AG04450 (cell line): ENCODE data around the gene PAFAH1B1. TPM values are rescaled to one million over a fixed set of nuclear protein-coding genes. Genes with fewer than 3 reads are reported as not detected.
"Not testable (repeated sequence)": the region's sequence is repeated elsewhere in the genome, so short reads cannot be mapped to it uniquely, and the experiment has no call there.

Experiments
- CTCF ChIA-PET: fragments of 300-600, 350-600 bp; formaldehyde crosslinking; extraction: SDS; loops from one replicate; lab custom pipeline; 2022; ENCODE audit warnings: antibody characterized with exemption, inconsistent platforms; lab: Charles Lee
- POLR2A ChIA-PET: fragments of 350-600 bp; formaldehyde crosslinking; extraction: SDS; loops from one replicate; lab custom pipeline; 2021; ENCODE audit warnings: antibody characterized with exemption, inconsistent platforms; lab: Yijun Ruan, JAX
- DNase-seq: peaks from one replicate; pipeline ENCODE4 v3.0.0-alpha.2; 2011; ENCODE audit warnings: low read depth, low spot score
- H3K27ac ChIP-seq: one replicate; pipeline ENCODE4 v1.5.1; 2012; ENCODE audit warnings: low read depth, low read length, control low read depth
- H3K27me3 ChIP-seq: one replicate; pipeline ENCODE4 v1.6.0; 2012; ENCODE audit warnings: low read length; ENCODE audit not compliant: control insufficient read depth, insufficient read depth
- H3K4me3 ChIP-seq: 2 replicates; pipeline ENCODE4 v1.5.1; 2011; ENCODE audit warnings: mild to moderate bottlenecking, low read depth, low read length, control low read depth
- H3K9me3 ChIP-seq: 2 replicates; pipeline ENCODE4 v1.5.1; 2012; ENCODE audit warnings: low read length; ENCODE audit not compliant: control insufficient read depth, insufficient read depth
- polyA plus RNA-seq: library from polyadenylated mRNA; depleted of rRNA; stranded (reverse); fragments of >200 nt; gene quantifications from 2 replicates; pipeline ENCODE4 v1.2.3, GENCODE V29; 2011
- TF ChIP-seq, protein P1 (sequence below): IDR thresholded peaks from 2 replicates; pipeline ENCODE4 v1.5.1; 2011; ENCODE audit warnings: low read depth, low read length, control low read depth, inconsistent platforms

PAFAH1B1 gene
- polyA plus RNA-seq, 1 experiment, result 111 TPM

DNA sequence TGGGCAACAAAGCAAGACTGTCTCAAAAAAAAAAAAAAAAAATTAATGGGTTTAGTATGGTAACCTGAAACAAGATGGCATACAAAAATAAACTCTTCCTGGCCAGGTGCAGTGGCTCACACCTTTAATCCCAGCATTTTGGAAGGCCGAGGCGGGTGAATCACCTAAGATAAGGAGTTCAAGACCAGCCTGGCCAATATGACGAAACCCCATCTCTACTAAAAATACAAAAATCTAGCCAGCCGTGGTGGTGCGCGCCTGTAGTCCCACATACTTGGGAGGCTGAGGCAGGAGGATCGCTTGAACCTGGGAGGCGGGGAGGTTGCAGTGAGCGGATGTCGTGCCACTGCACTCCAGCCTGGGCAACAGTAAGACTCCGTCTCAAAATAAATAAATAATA lies 55.7 kb downstream of the PAFAH1B1 start:
- TF ChIP-seq, protein P1, sequence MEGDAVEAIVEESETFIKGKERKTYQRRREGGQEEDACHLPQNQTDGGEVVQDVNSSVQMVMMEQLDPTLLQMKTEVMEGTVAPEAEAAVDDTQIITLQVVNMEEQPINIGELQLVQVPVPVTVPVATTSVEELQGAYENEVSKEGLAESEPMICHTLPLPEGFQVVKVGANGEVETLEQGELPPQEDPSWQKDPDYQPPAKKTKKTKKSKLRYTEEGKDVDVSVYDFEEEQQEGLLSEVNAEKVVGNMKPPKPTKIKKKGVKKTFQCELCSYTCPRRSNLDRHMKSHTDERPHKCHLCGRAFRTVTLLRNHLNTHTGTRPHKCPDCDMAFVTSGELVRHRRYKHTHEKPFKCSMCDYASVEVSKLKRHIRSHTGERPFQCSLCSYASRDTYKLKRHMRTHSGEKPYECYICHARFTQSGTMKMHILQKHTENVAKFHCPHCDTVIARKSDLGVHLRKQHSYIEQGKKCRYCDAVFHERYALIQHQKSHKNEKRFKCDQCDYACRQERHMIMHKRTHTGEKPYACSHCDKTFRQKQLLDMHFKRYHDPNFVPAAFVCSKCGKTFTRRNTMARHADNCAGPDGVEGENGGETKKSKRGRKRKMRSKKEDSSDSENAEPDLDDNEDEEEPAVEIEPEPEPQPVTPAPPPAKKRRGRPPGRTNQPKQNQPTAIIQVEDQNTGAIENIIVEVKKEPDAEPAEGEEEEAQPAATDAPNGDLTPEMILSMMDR, result no peak
- H3K27ac ChIP-seq, result no peak overlapping the region
- ChIA-PET POLR2A (no interaction called here), CTCF (no interaction called here)
- no peaks in the 10 kb centered on the region for H3K27me3 ChIP-seq
- no peaks in the 10 kb centered on the region; the same call in 1 of the 2 replicates for H3K9me3 ChIP-seq
- H3K4me3 ChIP-seq, result no peak overlapping the region
- no peak for DNase-seq

DNA sequence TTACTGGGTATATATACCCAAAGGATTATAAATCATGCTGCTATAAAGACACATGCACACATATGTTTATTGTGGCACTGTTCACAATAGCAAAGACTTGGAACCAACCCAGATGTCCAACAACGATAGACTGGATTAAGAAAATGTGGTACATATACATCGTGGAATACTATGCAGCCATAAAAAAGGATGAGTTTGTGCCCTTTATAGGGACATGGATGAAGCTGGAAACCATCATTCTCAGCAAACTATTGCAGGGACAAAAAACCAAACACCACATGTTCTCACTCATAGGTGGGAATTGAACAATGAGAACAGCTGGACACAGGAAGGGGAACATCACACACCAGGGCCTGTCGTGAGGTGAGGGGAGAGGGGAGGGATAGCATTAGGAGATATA lies 59.5 kb downstream of the PAFAH1B1 start:
- H3K9me3 ChIP-seq, POLR2A ChIA-PET, CTCF ChIA-PET, H3K4me3 ChIP-seq, DNase-seq, H3K27me3 ChIP-seq, H3K27ac ChIP-seq: not testable (repeated sequence)

DNA sequence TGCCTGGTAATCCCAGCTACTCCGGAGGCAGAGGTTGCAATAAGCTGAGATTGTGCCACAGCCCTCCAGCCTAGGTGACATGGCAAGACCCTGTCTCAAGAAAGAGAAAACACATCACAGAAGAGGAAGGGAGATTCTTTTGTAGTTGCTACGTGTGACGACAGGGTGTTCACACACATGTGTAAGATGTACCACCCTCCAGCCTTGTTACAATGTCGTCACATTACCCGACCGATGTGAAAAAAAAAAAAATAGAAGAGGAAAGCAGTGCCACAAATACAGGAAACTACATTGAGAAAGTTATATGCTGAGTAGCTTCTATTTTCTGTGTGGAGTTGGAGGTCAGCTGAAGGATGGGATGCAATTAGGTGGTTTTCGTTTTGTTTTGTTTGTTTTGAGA lies 62.1 kb downstream of the PAFAH1B1 start:
- H3K27me3 ChIP-seq, result no peaks in the 10 kb centered on the region
- ChIA-PET CTCF (interaction anchor here (0.6 kb wide), 1 partner anchor 11 kb away, joined by 3 read pairs; no protein-coding TSS in a partner anchor), POLR2A (interaction anchor here (0.7 kb wide), 1 partner anchor 47 kb away, joined by 4 read pairs; no protein-coding TSS in a partner anchor)
- no peak overlapping the region for H3K4me3 ChIP-seq
- peaks cover 4% of the 10 kb centered on the region for H3K9me3 ChIP-seq
- DNase-seq, result no peak
- TF ChIP-seq, protein P1, result no peak
- no peak overlapping the region for H3K27ac ChIP-seq

DNA sequence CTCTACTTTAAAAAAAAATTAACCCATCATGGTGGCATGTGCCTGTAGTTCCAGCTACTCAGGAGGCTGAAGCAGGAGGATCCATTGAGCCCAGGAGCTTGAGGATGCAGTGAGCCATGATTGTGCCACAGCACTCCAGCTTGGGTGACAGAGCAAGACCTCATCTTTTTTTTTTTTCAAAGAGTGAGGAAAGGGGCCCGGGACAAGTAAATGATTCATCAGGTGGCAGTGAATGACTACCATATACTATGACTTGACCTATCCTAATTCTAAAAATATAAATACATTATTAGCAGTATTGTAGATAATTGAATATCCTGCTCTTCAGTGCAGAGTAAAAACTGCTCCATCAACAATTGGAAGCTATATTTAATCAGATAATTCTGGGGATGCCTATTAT lies 62.8 kb downstream of the PAFAH1B1 start:
- CTCF ChIA-PET, result interaction anchor here (0.6 to 1.1 kb wide), 2 partner anchors 11 to 17 kb away, joined by 3 read pairs; no protein-coding TSS in a partner anchor
- DNase-seq, result no peak

DNA sequence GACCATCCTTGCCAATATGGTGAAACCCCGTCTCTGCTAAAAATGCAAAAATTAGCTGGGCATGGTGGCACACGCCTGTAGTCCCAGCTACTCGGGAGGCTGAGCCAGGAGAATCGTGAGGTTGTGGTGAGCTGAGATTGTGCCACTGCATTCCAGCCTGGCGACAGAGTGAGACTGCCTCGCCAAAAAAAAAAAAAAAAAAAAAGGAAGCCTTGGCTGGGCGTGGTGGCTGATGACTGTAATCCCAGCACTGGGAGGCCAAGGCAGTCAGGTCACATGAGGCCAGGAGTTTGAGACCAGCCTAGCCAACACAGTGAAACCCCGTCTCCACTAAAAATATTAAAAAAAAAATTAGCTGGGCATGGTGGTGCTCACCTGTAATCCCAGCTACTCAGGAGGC lies 65.9 kb downstream of the PAFAH1B1 start:
- CTCF ChIA-PET, DNase-seq, H3K27ac ChIP-seq, H3K9me3 ChIP-seq, H3K27me3 ChIP-seq, H3K4me3 ChIP-seq: not testable (repeated sequence)
- POLR2A ChIA-PET, result interaction anchor here (0.7 to 0.9 kb wide), 2 partner anchors 66 to 210 kb away, joined by 7 to 11 read pairs; partner anchors contain the start of gene PAFAH1B1

More for the DNA sequence above, 62.8 kb downstream of the PAFAH1B1 start:
- Histone ChIP-seq H3K27ac (no peak overlapping the region), H3K4me3 (no peak overlapping the region), H3K9me3 (peaks cover 4% of the 10 kb centered on the region), H3K27me3 (no peaks in the 10 kb centered on the region)
- TF ChIP-seq, protein P1, result no peak
- POLR2A ChIA-PET, result interaction anchor here (0.7 kb wide), 1 partner anchor 48 kb away, joined by 4 read pairs; no protein-coding TSS in a partner anchor

DNA sequence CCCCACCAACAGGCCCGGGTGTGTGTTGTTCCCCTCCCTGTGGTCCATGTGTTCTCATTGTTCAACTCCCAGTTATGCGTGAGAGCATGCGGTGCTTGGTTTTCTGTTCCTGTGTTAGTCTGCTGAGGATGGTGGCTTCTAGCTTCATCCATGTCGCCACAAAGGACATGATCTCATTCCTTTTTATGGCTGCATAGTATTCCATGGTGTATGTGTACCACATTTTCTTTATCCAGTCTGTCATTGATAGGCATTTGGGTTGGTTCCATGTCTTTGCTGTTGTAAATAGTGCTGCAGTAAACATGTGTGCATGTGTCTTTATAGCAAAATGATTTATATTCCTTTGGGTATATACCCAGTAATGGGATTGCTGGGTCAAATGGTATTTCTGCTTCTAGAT lies 67.0 kb downstream of the PAFAH1B1 start:
- H3K27me3 ChIP-seq, H3K27ac ChIP-seq, H3K4me3 ChIP-seq, H3K9me3 ChIP-seq, DNase-seq, POLR2A ChIA-PET, CTCF ChIA-PET: not testable (repeated sequence)
